Activated CD4-positive, alpha-beta T cell treated with anti-CD3 and anti-CD28 coated beads, Interleukin-2, amount 10 ng/mL, durations not matched to agents 7 days and 5 days (primary cell): ENCODE measurements around the gene LARGE2. TPM values are rescaled to one million over a fixed set of nuclear protein-coding genes. Genes with fewer than 3 reads are reported as not detected.

Experiments
- CTCF ChIA-PET: fragments of 350-600 bp; sonication (Branson Sonifier 250); formaldehyde crosslinking; loops from one replicate; lab custom pipeline; 2021; ENCODE audit warnings: antibody characterized with exemption; lab: Charles Lee
- POLR2A ChIA-PET: fragments of 350-600 bp; sonication (Branson Sonifier 250); formaldehyde crosslinking; loops from one replicate; lab custom pipeline; 2021; ENCODE audit warnings: antibody characterized with exemption; lab: Charles Lee
- DNase-seq: peaks from one replicate; pipeline ENCODE4 v3.0.0-alpha.2; 2020
- H3K27ac Mint-ChIP-seq: one replicate; pipeline ENCODE4 v1.8.0; 2021; ENCODE audit warnings: mild to moderate bottlenecking, moderate library complexity, mixed read lengths
- H3K27me3 Mint-ChIP-seq: one replicate; pipeline ENCODE4 v1.8.0; 2021; ENCODE audit warnings: mixed read lengths
- H3K36me3 Mint-ChIP-seq: one replicate; pipeline ENCODE4 v1.8.0; 2021; ENCODE audit warnings: low read depth, mixed read lengths
- H3K4me1 Mint-ChIP-seq: one replicate; pipeline ENCODE4 v1.8.0; 2021; ENCODE audit warnings: mixed read lengths
- H3K4me3 Mint-ChIP-seq: one replicate; pipeline ENCODE4 v1.8.0; 2021; ENCODE audit warnings: mild to moderate bottlenecking, moderate library complexity, mixed read lengths
- H3K9me3 Mint-ChIP-seq: one replicate; pipeline ENCODE4 v1.8.0; 2021; ENCODE audit warnings: mixed read lengths
- total RNA-seq, 2 experiments: library from RNA; stranded (reverse); gene quantifications; one replicate each; pipeline ENCODE4 v1.2.3, GENCODE V29; 2021

The LARGE2 gene
- total RNA-seq, 2 experiments from 2014 or later: 0.40 to 0.44 TPM

DNA sequence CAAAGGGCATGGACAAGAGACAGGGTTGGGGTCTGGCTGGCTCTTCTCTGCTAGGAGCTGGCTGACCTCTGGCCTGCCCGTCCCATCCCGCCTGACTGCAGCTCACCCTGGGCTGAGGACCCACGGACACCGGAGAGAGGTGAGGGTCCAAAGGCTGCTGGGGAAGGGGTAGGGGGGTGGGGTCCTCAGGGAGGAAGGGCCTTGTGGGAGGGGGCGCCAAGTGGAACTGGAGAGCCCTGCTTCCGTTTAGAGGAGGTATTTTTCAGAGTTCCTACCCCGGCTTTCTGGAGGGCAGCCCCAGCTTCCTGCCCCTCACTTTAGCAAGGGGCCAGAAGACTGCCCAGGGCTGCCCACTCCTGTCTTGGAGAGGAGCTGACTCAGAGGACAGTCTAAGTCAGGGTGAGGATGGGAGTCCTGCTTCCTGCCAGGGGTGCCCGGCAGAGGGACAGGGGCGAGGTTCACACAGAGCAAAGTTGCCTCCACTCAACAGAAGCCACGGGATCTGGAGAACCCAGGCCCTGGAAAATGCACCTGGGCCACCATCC lies 7.1 kb downstream of the LARGE2 start:
- peaks cover 4% of the 10 kb centered on the region for H3K27me3 Mint-ChIP-seq
- no peaks in the 10 kb centered on the region for H3K9me3 Mint-ChIP-seq
- H3K4me1 Mint-ChIP-seq: peaks cover 29% of the 10 kb centered on the region
- H3K4me3 Mint-ChIP-seq: peak overlapping the region; percentile 29
- POLR2A ChIA-PET: no interaction called here
- H3K27ac Mint-ChIP-seq: peak overlapping the region; percentile 90
- CTCF ChIA-PET: interaction anchor here (0.5 to 2.9 kb wide), 3 partner anchors 10 to 86 kb away, joined by 3 to 10 read pairs (median 6); partner anchors contain the start of gene PEX16
- no peak for DNase-seq
- H3K36me3 Mint-ChIP-seq: peaks cover 6% of the 10 kb centered on the region

DNA sequence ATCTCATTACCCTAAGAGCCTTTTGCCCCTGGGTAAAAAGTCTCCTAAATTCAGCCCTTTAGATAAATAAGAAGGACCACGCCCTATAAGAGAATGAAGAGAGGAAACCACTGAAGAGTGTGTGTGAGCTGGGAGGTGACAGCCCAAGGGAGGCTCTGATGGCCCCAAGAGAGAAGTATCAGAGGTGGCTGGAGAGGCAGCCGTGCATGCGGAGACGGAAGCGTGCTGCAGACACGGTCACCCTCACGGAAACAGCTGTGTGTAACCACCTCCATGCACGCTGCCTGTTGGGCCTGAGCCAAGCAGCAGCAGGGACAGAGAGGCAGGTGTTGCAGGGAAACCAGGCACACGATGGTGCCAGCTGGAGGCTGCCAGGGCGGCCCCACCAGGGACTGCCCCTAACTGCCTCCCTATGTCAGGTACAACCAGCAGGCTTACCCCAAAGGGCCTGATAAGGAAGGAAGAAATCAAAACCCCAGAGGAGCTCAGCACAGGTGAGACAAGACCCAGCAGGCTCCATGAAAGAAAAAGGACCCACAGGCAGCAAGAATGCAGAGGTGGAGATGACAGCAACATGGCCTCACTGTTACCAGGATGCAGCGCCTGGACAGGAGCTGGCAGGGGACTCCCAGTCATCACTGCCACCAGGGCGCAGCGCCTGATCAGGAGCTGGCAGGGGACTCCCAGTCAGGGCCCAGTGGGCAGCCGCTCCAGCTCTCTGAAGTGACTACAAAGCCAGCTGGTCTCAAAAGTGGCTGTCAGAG lies 7.8 kb downstream of the LARGE2 start:
- Mint-ChIP-seq H3K36me3 (peaks cover 6% of the 10 kb centered on the region), H3K27ac (peak overlapping the region; percentile 90), H3K27me3 (no peaks in the 10 kb centered on the region), H3K4me1 (peaks cover 29% of the 10 kb centered on the region), H3K4me3 (peak overlapping the region; percentile 29), H3K9me3 (no peaks in the 10 kb centered on the region)
- ChIA-PET POLR2A (no interaction called here), CTCF (interaction anchor here (0.5 to 2.9 kb wide), 3 partner anchors 9 to 87 kb away, joined by 3 to 10 read pairs (median 6); partner anchors contain the start of gene PEX16)
- peak; percentile 55 for DNase-seq

- Mint-ChIP-seq H3K36me3 (peaks cover 6% of the 10 kb centered on the region), H3K27ac (peak overlapping the region; percentile 90), H3K4me3 (no peak overlapping the region), H3K27me3 (no peaks in the 10 kb centered on the region), H3K4me1 (peaks cover 29% of the 10 kb centered on the region), H3K9me3 (no peaks in the 10 kb centered on the region)
- no peak for DNase-seq
- CTCF ChIA-PET: interaction anchor here (0.9 kb wide), 1 partner anchor 140 kb away, joined by 3 read pairs; no protein-coding TSS in a partner anchor
- POLR2A ChIA-PET: no interaction called here
These were observed 8.6 kb downstream of the LARGE2 start for GRCh38 chr11:45930951-45931570.

DNA sequence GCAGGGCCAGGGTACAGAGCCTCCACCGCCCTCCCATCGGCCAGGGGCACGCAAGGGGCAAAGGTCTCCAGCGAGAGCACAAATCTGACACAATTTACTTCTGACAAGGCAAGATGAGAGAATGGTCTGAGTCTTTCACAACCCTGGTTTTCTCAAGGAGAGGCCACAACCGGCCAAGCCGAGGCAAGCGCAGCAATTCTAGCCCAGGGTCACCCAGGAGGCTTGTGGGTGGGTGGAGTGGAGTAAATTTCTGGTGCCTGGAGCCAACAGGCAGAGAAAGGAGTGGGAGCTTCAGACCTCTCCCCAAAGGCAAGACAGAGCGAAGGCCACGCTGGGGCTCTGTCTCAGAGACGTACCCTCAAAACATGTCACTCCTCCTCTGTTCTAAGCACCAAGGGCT lies 9.3 kb downstream of the LARGE2 start:
- Mint-ChIP-seq H3K9me3 (no peaks in the 10 kb centered on the region), H3K4me3 (no peak overlapping the region), H3K36me3 (peaks cover 6% of the 10 kb centered on the region), H3K4me1 (peaks cover 29% of the 10 kb centered on the region), H3K27ac (peak overlapping the region; percentile 44), H3K27me3 (no peaks in the 10 kb centered on the region)
- CTCF ChIA-PET: interaction anchor here (0.9 to 1.6 kb wide), 2 partner anchors 15 to 140 kb away, joined by 3 read pairs; no protein-coding TSS in a partner anchor
- no peak for DNase-seq
- POLR2A ChIA-PET: no interaction called here

DNA sequence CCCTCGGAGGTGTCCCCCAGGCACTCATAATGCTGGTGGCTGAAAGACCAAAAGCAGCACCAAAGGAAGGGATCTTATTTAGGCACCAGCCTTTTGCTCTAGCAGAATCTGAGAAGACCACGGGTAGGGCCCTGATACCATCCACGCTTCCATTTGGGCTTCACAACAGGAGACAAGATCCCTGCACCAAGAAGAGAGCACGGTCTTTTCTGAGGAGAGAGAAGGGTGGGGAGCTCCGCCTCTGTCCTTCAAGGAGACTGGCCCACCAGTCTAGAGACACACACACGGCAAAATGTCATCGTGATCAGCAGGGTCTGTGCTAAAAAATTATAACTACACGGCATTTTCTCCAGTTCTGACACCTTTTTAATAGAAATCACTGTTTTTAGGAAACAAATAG lies 9.8 kb downstream of the LARGE2 start:
- ChIA-PET POLR2A (interaction anchor here (0.6 kb wide), 1 partner anchor 1923 kb away, joined by 3 read pairs; no protein-coding TSS in a partner anchor), CTCF (interaction anchor here (1.1 to 1.6 kb wide), 2 partner anchors 11 to 16 kb away, joined by 3 read pairs; no protein-coding TSS in a partner anchor)
- no peak for DNase-seq
- H3K36me3 Mint-ChIP-seq: peaks cover 6% of the 10 kb centered on the region
- H3K4me1 Mint-ChIP-seq: peaks cover 28% of the 10 kb centered on the region
- H3K27me3 Mint-ChIP-seq: no peaks in the 10 kb centered on the region
- no peak overlapping the region for H3K4me3 Mint-ChIP-seq
- H3K9me3 Mint-ChIP-seq: no peaks in the 10 kb centered on the region
- H3K27ac Mint-ChIP-seq: no peak overlapping the region

GRCh38 chr11:45933131-45933831 lies 10.8 kb downstream of the LARGE2 start:
- Mint-ChIP-seq H3K36me3 (peaks cover 6% of the 10 kb centered on the region), H3K4me3 (no peak overlapping the region), H3K9me3 (no peaks in the 10 kb centered on the region), H3K27ac (no peak overlapping the region), H3K27me3 (no peaks in the 10 kb centered on the region), H3K4me1 (peaks cover 24% of the 10 kb centered on the region)
- DNase-seq: no peak
- CTCF ChIA-PET: interaction anchor here (1.1 to 1.6 kb wide), 2 partner anchors 12 to 17 kb away, joined by 3 read pairs; no protein-coding TSS in a partner anchor
- POLR2A ChIA-PET: interaction anchor here (0.6 kb wide), 1 partner anchor 1924 kb away, joined by 3 read pairs; no protein-coding TSS in a partner anchor

DNA sequence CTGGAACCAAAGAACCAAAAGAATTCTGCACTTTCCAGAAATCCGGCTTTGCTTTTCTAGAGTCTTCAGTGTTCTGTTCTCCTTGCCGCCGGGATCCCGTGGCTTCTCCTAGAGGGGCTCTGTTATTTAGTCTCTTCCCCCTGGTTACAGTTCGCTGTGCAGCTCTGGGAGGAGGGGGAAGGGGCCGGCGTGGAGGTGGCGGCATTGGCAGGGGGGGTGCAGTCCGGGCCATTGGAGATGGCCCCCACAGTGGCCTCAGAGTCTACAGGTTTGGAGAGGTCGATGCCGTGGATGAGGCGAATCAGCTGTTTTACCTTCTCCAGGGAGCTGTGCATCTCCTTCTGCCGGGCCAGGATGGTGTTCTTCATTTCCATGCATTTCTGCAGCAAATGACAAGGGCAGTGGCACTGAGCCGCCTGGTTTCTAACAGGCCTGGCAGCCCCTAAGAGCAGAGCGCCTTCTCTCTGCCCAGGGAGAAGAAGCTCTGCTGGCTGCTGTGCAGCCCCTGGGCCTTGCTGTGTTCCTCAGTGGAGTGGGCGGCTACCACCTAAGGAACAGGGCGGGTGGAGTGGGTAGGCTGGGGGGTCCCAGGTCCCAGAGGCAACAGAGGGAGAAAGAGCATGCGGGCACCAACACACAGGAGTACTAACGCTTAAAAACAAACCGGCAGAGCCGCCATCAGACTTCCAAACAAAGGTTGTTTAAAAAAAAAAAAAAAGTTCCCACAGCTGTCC lies 11.6 kb downstream of the LARGE2 start:
- ChIA-PET POLR2A (no interaction called here), CTCF (interaction anchor here (0.8 kb wide), 1 partner anchor 43 kb away, joined by 5 read pairs; no protein-coding TSS in a partner anchor)
- Mint-ChIP-seq H3K27me3 (no peaks in the 10 kb centered on the region), H3K4me3 (no peak overlapping the region), H3K4me1 (peaks cover 24% of the 10 kb centered on the region), H3K27ac (no peak overlapping the region), H3K9me3 (no peaks in the 10 kb centered on the region), H3K36me3 (peaks cover 6% of the 10 kb centered on the region)
- no peak for DNase-seq

- H3K9me3 Mint-ChIP-seq: no peaks in the 10 kb centered on the region
- no peak overlapping the region for H3K4me3 Mint-ChIP-seq
- DNase-seq: no peak
- H3K27ac Mint-ChIP-seq: no peak overlapping the region
- ChIA-PET CTCF (interaction anchor here (0.8 kb wide), 1 partner anchor 44 kb away, joined by 5 read pairs; no protein-coding TSS in a partner anchor), POLR2A (no interaction called here)
- no peaks in the 10 kb centered on the region for H3K27me3 Mint-ChIP-seq
- H3K4me1 Mint-ChIP-seq: peaks cover 19% of the 10 kb centered on the region
- H3K36me3 Mint-ChIP-seq: peaks cover 6% of the 10 kb centered on the region
These were observed 12.3 kb downstream of the LARGE2 start for GRCh38 chr11:45934580-45935318.

- H3K4me1 Mint-ChIP-seq: peaks cover 11% of the 10 kb centered on the region
- DNase-seq: no peak
- H3K27ac Mint-ChIP-seq: no peak overlapping the region
- ChIA-PET POLR2A (no interaction called here), CTCF (interaction anchor here (1.7 kb wide), 1 partner anchor 14 kb away, joined by 4 read pairs; no protein-coding TSS in a partner anchor)
- no peaks in the 10 kb centered on the region for H3K27me3 Mint-ChIP-seq
- peaks cover 6% of the 10 kb centered on the region for H3K36me3 Mint-ChIP-seq
- H3K4me3 Mint-ChIP-seq: no peak overlapping the region
- no peaks in the 10 kb centered on the region for H3K9me3 Mint-ChIP-seq
These were observed 13.1 kb downstream of the LARGE2 start for GRCh38 chr11:45935349-45936064.

DNA sequence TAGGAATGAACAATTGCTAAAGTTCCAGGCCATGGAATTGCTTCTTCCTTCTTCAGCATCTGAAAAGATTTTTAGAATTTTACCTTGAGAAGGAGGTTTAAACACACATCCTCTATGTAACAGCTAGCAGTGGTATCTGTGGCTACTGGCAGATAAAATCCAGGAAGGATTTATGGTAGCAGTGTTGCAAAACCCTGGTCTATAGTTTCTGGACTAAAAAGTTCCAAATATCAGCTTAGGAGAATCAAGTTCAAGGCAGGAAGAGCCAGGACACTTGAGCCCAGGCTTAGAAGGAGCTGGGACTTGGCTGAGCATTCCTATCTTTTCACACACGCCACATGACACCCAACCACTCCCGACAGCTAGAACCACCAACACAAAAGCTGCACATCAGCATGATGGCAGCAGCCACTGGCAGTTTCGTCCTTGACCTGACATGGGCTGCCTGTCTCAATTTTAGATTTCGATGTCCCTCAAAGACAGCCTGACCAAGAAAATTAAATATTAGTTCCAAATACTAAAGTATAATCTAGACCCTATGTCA lies 14.1 kb downstream of the LARGE2 start:
- H3K4me3 Mint-ChIP-seq: no peak overlapping the region
- no peak overlapping the region for H3K27ac Mint-ChIP-seq
- ChIA-PET POLR2A (no interaction called here), CTCF (interaction anchor here (1.2 to 1.7 kb wide), 2 partner anchors 13 to 28 kb away, joined by 4 read pairs; no protein-coding TSS in a partner anchor)
- H3K36me3 Mint-ChIP-seq: peaks cover 6% of the 10 kb centered on the region
- no peaks in the 10 kb centered on the region for H3K9me3 Mint-ChIP-seq
- no peaks in the 10 kb centered on the region for H3K27me3 Mint-ChIP-seq
- DNase-seq: no peak
- peaks cover under 1% of the 10 kb centered on the region for H3K4me1 Mint-ChIP-seq
